Measurements from ENCODE around the gene PDE11A.

Gene PDE11A

DNA sequence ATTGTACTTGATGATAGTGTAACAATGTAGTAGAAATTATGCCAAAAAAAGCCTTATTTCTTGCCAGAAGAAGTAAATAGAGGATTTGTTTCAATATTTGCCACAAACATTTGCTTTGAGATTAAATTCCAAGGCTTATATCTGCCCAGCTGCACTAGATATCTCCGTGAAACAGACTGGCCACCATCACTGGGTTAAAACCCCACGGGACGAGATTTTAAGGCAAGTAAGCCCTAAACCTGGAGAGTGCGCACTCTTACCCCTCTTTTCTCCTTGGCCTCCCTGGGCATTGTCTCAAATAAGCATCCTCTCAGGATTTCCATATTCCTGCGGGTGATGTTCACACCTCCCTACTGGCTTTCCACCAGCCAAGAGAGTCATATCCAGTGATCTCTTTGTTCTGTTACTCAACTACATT lies 345.6 kb downstream of the PDE11A start:
- DNase-seq (ENCODE audit: low read depth in 2 of 2) = no peak

- DNase-seq (ENCODE audit: low read depth in 2 of 2) = peak; percentile 9 to 13
Observed at GRCh38 chr2:177724398-177725287, 347.9 kb downstream of the PDE11A start.

GRCh38 chr2:177723235-177723634 lies 349.3 kb downstream of the PDE11A start:
- DNase-seq (ENCODE audit: low read depth in 2 of 2) = no peak

DNA sequence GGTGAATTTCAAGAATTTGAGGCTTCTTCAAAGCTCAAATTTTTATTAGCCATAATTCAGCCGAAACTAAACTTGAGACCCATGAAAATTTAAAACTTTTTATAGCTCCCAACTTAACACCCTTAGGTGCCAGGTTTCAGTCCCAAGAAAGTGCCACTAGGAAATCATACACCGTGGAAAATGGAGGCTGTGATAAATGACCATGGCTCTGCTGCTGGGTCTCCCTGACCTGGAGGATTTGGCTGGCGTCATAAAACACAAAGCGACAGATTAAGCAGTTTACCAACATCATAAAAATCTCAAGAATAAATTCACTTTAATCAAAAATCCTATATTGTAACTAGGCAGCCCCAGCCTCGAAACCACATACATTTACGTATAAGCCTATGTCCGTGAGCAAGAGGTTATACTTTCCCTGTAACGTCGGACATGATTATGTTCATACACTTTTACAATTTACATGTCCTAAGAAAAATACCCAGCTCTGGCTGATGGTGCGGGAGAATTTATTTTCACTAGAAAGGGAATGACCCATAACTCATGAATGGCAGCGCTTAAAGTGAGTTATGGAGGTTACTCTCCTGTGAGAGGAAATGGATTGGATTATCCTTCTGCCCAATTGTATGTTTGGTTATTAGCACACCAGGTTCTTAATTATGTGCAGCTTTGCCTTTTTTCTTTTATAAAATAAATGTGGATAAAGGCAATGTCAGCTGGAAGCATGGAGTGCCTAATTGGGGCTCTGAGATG lies 350.6 kb downstream of the PDE11A start:
- no peak for DNase-seq (ENCODE audit: low read depth in 2 of 2)

DNA sequence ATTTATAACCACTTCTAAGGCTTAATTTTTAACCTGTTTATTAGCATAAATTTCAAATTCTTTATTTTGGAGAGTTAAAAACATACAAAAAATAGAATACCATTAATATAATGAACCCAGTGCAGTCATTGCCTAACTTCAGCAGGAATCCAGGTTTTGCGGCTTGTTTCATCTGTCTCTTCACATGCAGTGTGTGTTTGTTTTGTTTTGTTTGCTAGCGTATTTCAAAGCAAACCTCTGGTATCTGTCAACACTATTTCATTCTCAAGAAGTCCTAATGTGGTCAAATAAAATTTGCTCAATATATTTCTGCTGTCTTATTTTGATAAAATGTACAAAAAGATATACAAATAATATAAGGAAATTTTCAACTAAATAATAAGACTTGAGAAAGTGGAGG lies 351.5 kb downstream of the PDE11A start:
- DNase-seq (ENCODE audit: low read depth in 2 of 2) = no peak

- DNase-seq (ENCODE audit: low read depth in 2 of 2) = no peak
Observed at GRCh38 chr2:177717831-177718618, 354.6 kb downstream of the PDE11A start.

DNA sequence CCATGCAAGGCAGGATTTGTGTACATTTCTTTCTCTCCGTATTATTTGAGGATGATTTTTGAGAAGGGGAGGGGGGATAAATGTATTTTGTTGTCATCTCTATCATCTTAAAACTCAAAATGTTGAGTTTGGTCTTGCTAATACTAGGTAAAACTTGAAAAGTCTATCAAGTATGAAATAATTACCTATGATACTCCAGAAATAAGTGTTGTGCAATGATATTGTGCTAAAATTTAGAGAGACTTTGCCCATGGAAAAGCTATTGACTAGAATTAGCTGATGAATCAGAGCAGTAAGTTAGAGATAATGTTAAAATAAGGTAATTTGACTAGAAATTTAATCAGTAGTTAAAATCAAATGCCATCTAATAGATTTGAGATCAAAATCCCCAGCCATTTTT lies 356.1 kb downstream of the PDE11A start:
- DNase-seq (ENCODE audit: low read depth in 2 of 2) = no peak

DNA sequence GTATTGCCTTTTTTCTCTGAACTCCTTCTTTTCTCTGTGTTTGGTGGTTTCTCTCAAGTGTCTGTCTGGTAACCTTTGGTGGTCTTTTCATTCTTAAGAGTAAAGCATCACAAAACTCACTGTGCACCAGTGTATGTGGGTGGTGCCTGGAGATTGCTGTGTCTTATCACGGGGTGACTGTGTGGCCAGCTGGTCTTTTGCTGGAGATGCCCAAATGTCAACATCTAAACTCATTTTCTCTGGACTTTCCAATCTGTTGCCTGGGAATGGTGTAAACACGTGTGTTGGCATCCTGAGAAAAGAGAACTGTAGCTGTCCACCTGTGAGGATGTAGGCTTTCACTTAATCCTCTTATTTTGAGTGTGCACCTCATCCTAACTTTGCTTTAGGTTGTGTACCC lies 356.8 kb downstream of the PDE11A start:
- DNase-seq (ENCODE audit: low read depth in 2 of 2) = no peak

GRCh38 chr2:177714704-177715103 lies 357.9 kb downstream of the PDE11A start:
- no peak for DNase-seq (ENCODE audit: low read depth in 2 of 2)

- DNase-seq (ENCODE audit: low read depth in 2 of 2) = no peak
Observed at GRCh38 chr2:177712462-177712861, 360.1 kb downstream of the PDE11A start.

DNA sequence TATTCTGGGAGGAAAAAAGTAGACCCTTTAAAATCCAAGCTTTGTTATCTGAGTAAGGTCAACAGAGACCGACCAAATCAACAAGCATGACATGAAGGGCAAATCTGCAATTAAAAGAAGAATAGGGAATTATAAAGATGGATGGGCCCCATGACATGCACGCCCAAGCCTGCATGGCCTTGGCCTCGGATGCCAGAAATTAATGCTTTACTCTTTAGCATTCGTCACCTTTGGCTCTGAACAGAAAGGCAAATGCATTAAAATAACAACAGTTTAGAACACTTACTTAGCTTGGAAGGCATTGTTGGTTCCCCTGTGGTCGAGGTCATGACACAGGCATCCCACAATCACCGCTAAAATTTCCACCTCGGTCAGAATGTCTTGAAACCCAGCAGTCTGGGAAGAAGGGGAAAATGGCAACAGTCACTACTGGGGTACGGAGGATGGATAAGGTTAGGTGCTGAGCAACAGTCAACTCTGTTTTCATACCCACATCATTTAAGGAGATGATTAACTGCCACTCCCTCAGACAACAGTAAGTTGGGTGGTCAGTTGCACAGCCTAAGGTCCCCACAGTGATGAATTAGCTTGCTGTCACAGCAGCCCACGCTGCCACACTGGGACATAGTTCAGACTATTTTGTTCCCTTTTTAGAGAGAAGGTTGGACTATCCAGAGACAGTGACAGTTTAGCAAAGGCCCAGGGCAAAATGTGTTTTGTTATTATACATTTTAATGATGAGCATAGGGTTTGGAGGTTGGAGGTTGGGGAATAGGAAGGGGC lies 360.9 kb downstream of the PDE11A start:
- no peak for DNase-seq (ENCODE audit: low read depth in 2 of 2)

DNA sequence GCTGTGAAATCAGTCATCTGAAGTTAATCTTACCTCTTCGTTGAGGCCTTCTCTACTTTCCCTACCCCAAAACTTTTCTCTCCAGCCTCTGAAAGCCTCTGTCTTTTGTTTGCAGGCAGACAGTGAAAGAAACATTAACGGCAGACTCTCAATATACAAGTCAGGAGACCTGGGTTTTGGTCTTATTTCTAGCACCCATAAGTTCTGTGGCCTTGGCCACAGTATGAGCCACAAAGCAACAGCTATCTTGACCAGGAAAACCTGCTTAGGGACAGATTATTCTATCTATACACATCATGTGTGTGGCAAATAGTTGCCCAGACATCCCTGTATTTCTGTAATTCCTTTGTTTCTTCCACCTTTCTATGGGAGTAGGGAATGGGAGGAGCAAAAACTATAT lies 361.7 kb downstream of the PDE11A start:
- no peak for DNase-seq (ENCODE audit: low read depth in 2 of 2)

- no peak for DNase-seq (ENCODE audit: low read depth in 2 of 2)
Observed at GRCh38 chr2:177709986-177710401, 362.6 kb downstream of the PDE11A start.

GRCh38 chr2:177708660-177709444 lies 363.7 kb downstream of the PDE11A start:
- no peak for DNase-seq (ENCODE audit: low read depth in 2 of 2)

- DNase-seq (ENCODE audit: low read depth in 2 of 2) = no peak
Observed at GRCh38 chr2:177708106-177708505, 364.5 kb downstream of the PDE11A start.

DNA sequence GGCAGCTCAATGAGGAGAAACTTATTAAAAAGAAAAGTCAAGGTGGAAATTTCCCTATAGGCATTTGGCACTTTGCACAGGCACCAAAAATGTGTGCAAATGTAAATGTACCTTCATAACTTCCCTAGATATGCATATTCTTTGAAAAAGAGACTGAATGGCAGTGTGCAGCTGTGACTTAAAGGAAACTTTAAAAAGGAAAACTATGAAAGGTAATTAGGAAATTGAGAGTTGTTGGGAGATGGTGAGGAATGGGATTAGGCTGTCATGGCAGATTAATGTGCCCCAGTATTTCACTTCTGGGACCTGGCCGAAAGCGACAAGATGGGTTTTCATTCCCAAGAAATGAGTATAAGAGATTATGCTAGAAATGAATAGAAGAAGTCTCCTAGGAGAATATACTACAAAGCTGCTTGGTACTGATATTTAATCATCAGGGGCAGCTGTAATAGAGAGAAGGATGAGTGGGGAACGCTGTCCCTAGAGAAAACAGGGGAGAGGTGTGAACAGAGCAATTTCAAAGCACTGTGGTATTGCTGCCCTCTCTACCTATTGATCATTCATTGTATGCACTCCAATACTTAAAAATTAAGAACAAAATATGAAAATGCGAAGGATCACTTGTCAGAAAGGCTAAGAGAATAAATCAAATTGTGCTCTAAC lies 366.9 kb downstream of the PDE11A start:
- DNase-seq (ENCODE audit: low read depth in 2 of 2) = no peak

- DNase-seq (ENCODE audit: low read depth in 2 of 2) = no peak
Observed at GRCh38 chr2:177703159-177703558, 369.4 kb downstream of the PDE11A start.

- no peak for DNase-seq (ENCODE audit: low read depth in 2 of 2)
Observed at GRCh38 chr2:177698281-177698680, 374.3 kb downstream of the PDE11A start.

- no peak for DNase-seq (ENCODE audit: low read depth in 2 of 2)
Observed at GRCh38 chr2:177694348-177694747, 378.2 kb downstream of the PDE11A start.

All from fibroblast of skin of left biceps (primary cell).